Hepatocyte (in vitro differentiated cells): ENCODE data around the gene GSC2.

Experiments used
- CTCF ChIP-seq: fragments of 200-600 bp; sonication (generic); IDR thresholded peaks from 2 replicates; pipeline ENCODE4 v1.5.1; 2016; ENCODE audit warnings: antibody characterized with exemption, mild to moderate bottlenecking; ENCODE audit not compliant: poor library complexity
- EZH2 ChIP-seq: fragments of 200-600 bp; sonication (generic); IDR thresholded peaks from 2 replicates; pipeline ENCODE4 v1.6.1; 2016; ENCODE audit warnings: antibody characterized with exemption, mild to moderate bottlenecking, borderline replicate concordance

- TF ChIP-seq CTCF (no peak), EZH2 (no peak)
These were observed 15.8 kb downstream of the GSC2 start for GRCh38 chr22:19134176-19134831.
